Uterus (tissue), 2 donors: ENCODE results near the gene BRF1.

Experiments
- POLR2A ChIP-seq, 2 donors: fragments of 450-650 bp; IDR thresholded peaks; one replicate each; pipeline ENCODE4 v1.6.1; 2016; ENCODE audit warnings: antibody characterized with exemption in 2 of 2, mild to moderate bottlenecking in 1 of 2, moderate library complexity in 1 of 2
- TF ChIP-seq, protein P1 (sequence below), 4 experiments: fragments of 200-600 bp in 2 of 4; fragments of 450-650 bp in 2 of 4; sonication (generic) in 2 of 4; IDR thresholded peaks; one replicate each; pipeline ENCODE4 v1.5.1; 2016 to 2019; ENCODE audit warnings: antibody characterized with exemption in 4 of 4, mild to moderate bottlenecking in 2 of 4, moderate library complexity in 1 of 4

DNA sequence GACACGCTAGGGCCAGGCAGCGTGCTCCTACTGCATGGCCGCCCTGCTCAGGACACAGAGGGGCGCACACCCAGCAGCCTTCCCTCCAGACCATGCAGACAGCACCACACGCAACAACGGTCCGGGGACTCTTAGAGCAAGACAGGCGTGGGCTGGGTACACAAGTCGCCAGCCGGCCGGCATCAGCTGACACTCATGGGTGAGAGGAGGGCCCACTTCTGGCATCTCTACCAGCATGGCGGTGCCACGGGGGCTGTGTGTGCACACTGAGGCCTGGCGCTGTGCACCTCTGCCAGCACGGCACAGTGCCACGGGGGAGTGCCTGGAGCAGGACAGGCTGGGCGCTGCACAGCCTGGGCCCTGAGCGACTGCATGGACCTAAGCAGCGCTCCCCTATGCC, 59.2 kb downstream of the BRF1 start:
- TF ChIP-seq, protein P1, sequence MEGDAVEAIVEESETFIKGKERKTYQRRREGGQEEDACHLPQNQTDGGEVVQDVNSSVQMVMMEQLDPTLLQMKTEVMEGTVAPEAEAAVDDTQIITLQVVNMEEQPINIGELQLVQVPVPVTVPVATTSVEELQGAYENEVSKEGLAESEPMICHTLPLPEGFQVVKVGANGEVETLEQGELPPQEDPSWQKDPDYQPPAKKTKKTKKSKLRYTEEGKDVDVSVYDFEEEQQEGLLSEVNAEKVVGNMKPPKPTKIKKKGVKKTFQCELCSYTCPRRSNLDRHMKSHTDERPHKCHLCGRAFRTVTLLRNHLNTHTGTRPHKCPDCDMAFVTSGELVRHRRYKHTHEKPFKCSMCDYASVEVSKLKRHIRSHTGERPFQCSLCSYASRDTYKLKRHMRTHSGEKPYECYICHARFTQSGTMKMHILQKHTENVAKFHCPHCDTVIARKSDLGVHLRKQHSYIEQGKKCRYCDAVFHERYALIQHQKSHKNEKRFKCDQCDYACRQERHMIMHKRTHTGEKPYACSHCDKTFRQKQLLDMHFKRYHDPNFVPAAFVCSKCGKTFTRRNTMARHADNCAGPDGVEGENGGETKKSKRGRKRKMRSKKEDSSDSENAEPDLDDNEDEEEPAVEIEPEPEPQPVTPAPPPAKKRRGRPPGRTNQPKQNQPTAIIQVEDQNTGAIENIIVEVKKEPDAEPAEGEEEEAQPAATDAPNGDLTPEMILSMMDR (IDR thresholded peaks at IDR 0.05), result no peak
- TF ChIP-seq POLR2A (IDR thresholded peaks at IDR 0.05), result no peak
